ENCODE data around the gene DDX20. TPM values are rescaled to one million over a fixed set of nuclear protein-coding genes. Genes with fewer than 3 reads are reported as not detected.
"Not testable (repeated sequence)": the region's sequence is repeated elsewhere in the genome, so short reads cannot be mapped to it uniquely, and the experiment has no call there.

DDX20 gene
- polyA plus RNA-seq, 5 donors = 15.1 to 22.1 (median 18.7) TPM

DNA sequence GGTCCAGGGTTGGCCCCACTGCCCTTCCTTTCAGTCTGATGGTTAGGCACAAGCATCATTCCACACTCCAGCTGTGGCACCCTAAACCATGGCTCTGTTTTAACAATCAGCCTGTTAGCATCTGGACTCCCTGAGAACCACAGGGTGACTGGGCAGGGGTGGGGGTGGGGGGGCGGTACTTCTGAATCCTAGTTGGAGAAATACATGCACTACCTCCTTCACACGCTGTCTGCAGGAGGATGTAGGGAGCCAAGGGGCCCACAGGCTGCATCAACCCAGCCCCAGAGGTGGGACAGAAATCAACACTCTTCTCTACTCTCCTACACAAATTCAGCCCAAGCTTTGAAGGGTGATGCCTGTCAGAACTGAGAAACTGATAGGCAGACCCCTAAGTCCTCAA, 23.8 kb downstream of the DDX20 start:
- DNase-seq = no peak

DNA sequence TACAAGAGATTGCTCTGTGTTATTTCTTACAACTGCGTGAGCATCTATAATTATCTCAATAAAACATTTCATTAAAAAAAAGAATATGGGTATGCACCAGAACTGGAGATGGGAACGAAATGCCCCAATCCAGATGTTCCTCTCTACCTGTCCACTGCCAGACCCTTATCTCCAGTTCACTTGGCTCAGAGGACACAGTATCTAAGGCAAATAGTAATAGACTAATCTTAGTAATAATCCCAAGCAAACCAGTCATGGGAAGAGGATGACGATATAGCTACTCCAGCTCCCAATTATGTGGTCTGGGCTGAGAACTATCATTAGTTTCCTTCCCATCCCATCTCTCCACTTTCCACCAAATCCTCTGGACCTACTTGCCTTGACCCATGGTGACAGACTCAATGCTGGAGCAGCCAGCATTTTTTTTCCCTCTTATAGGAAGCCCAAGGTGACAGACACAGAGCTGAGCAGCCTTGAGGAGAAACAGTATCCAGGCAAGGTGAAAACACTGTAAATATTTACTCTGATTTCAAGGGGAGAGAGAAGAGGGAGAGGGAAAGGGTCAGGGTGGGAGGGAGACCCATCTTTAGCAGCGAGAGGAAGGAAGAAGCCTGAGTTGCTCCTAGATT, 28.7 kb downstream of the DDX20 start:
- DNase-seq = no peak

DNA sequence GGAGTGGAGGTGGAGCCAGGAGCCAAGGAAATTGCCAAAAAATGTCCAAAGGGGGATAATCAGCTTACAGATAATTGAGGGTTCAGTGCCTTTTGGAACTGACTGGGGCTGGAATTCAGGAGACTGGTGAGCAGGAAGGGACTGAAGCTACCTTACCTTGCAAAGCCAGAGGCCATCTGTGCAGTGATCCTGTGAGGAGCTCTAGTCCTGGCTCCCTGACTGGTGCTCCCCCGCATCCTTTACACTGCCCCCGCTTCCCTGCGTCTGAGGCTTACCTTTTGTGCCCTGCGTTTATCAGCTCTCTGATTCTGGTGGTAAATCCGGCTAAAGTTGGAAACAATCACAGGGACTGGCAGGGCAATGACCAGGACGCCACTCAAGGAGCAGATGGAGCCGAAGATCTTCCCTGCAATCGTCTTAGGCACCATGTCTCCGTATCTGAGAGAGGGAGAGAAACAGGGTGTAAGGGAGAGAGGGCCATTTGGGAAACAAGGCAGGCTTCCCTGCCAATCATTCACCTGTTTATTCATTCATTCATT, 31.0 kb downstream of the DDX20 start:
- DNase-seq = no peak

DNA sequence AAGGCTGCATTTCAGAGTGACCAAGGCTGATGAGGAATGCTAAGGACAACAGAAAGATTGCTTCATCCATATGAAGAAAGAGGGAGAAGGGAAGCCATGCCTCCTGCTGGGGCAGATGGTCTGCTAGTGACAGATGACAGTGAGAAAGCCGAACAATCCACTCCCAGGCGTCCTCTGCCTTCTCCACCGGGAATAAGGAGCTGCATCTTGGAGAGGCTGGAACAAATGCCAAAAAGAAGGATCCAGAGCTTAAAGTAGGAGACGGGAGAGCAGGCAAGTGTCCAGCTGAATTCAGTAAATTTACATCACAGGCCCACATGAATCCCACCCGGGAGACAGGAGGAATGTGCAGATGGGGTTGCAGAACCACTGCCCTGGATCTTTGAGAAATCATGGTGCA, 33.4 kb downstream of the DDX20 start:
- DNase-seq = no peak

DNA sequence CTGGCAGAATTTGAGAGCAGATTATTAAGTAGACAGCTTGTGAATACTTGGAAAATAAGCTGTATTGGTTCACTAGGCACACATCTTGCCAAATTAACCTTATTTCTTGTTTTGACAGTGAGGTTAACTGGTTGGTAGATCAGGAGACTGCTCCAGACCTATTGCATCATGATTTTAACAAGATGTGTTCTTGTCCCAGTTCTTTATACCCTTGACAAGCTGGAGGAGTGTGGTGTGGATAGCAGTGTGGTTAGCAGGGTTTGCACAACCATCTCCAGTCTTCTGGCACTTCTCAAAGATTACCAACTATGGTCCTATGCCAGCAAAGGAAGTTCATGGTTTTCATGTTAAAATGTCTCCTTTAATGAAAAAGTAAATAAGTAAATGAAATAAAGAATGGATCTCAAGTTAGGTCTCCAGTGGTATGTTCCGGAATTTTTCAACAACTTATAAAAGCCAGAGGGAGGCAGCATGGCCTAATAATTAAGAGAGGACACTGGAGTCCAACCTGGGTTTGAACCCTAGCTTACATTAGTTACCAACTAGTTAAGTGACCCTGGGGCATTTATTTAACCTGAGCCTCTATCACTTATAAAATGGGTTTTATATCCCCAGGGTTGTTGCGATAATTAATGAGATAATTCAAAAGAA, 34.1 kb downstream of the DDX20 start:
- DNase-seq = no peak

DNA sequence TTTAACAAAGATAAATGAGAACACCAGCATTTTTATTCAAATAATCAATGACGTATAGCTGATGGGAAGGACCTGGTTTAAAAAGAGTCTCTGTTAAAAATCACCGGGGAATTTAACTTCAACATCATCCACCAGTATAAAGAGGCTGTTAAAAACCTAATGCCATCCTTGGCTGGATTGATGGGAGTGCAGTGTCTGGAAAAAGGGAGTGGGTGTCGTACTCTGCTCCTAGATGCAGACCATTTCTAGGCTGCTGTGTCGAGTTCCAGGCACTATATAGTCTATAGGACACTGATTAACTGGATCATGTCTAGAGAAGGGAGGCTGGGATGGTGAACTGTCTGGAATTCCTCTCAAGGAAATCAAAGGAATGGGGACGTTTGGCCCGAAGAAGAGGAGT, 36.1 kb downstream of the DDX20 start:
- no peak for DNase-seq

DNA sequence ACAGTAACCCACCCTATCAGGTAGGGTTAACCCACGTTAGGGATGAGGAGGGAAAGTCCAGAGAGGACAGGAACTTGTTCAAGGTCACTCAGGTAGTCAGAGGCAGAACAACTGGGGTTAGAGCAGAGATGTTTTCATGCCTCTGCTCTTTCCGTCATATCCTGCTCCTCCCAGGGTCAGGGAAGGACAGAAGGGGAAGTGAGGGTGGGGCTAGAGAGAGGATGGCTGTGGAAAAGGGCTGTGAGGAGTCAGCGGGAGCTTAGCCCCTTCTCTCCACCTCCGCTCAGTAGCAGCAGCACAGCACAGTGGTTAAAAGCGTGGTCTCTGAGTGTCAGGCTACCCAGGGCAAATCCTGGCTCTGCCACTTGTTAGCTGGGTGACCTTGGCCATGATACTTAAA, 36.5 kb downstream of the DDX20 start:
- no peak for DNase-seq

DNA sequence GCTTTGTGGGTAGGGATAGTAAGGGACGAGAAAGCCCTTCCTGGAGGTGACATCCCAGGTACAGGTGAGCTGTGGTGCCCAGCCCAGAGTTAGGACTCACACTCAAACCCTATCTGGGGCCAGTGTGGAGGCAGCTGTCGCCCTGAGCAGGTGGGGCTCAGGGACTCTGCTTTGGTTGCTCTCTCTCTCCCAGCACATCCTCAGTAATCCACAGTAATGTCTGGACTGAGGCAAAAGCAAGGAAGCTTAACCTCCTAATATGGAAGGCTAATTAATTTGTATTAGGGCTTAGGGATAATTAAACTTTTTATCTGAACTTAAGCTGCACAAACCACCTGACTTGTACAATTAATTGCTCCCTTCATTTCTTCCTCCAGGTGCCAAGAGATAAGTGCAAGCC, 38.2 kb downstream of the DDX20 start:
- no peak for DNase-seq

DNA sequence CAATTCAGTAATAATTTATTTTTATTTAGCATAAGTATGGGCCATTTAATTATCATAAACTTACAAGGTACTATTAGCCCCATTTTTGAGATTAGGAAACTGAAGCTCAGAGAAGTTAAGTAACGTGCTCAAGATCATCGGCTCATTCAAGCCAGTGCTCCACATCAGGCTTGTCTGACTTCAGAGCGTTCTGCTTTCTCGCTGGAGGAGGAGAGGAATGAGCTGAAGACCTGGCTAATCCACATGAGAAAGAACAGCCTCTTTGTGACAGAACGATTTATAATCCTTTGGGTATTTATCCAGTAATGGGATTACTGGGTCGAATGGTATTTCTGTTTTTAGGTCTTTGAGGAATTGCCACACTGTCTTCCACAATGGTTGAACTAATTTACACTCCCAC, 39.7 kb downstream of the DDX20 start:
- DNase-seq = no peak

DNA sequence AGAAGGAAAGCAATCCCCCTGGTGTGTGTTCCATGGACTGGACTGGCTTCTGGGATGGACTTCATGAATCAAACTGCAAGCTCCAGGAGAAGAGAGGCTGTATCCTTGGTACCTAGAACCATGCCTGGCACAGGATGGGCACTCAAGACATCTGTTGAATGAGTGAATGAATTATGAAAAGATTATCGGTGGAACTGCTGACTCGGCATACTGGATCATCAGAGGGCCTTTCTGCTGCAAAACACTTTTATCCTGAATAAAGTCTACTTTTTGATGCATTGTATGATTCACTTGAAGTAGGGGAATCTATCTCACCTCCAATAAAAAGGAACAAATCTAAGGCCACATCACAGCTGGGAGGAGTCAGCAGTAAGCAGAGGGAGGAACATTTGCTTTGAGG, 42.9 kb downstream of the DDX20 start:
- DNase-seq = no peak

DNA sequence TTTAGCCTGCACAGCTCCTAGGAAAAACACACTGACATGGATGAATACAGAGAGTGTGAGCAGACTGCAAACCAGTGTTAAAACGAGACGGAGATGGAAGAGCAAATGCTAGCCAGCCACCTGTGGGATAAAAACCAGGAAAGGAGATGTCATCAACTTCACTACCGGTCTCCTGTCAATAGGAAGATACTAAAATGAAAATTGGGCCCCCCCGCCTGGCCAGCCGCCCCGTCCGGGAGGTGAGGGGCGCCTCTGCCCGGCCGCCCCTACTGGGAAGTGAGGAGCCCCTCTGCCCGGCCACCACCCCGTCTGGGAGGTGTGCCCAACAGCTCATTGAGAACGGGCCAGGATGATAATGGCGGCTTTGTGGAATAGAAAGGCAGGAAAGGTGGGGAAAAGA, 44.0 kb downstream of the DDX20 start:
- DNase-seq = not testable (repeated sequence)

DNA sequence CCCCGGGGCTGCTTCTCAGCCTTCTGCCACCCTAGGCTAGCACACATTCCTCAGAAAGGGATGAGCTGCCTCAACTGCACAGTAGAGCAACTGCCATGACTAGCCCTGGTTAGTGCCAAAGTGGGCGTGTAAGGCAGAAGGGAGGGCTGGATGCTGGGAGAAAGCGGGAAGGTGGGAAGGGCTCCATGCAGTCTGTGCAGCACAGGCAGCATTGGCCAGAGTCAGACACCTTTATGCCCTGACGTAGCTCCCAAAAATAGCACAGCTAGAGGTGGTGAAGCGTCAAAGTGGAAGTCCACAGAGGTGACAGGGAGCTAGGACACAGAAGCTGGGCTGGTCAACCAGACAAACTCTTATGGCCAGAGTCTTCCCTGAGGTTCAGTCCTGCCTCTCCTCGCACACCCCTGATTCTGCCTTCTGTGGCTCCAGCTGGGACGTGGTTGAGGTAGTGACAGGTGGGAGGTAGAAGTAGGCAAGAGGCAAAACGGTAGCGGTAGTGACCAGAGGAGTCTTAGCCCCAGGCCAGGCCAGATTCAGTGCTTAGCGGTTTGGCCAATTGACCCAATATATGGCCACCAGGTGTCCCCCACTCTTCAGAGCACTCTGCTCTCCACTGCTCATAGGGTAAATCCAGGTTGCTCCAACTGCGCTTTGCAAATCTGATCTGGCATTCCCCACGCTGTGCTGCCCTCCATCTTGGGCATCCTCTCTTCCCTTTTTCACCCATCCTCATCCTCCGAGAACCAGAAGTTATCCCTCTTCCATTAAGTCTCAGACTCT, 45.6 kb downstream of the DDX20 start:
- DNase-seq = no peak

DNA sequence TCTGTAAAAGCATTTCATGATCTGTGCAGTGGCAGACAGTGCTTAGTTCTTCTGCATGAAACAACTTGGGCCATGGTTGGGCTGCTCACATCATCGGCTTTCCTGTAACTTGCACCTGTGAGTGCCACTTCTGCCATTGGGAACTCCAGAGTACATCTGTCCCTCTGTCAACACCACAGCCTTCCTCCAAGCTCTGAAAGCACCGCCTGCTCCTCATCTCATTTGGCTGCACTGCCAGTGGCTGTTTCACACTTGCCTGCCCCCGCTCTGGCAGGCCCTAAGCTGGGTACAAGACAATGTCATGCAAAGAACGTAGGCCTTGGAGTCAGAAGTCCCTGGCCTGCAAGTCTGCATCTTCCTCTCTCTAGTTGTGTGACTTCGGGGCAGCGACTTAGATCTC, 46.4 kb downstream of the DDX20 start:
- DNase-seq = no peak

DNA sequence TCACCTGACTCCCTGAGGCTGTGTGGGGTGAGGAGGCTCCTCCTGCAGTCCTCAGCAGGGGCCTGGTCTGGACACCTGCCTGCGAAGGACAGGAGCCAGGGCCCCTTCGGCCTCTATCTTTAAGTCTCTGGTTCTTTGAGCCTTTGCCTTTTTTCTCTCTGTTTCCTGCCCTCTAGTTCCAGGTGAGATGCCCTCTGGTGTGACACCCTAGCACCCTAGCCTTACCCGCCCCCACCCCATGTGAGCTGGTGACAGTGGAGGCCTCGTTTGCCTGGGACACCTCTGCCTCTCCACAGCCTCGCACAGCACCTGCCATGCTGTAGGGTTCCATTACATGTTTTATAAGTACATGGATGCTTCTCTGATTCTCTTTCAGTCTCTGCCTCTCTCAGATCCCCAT, 47.3 kb downstream of the DDX20 start:
- DNase-seq = no peak

DNA sequence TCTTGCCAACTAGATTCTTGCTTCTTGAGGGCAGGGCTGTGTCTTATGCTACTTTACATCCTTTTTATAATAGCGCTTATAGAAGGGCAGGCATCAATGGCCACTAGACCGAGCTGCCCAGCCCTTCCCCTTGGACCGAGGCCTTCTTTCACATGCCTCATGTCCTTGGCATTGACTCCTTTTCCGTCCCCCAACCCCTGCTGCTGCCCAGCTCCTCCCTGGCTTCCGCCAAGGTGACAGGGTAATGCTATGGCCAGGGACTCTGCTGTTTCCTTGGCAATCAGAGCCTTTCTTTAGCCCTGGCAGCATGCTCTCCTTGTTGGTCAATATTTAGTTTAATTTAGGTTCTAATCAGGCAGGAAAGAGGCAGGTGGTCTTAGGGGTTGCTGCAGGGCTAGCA, 48.2 kb downstream of the DDX20 start:
- no peak for DNase-seq

DNA sequence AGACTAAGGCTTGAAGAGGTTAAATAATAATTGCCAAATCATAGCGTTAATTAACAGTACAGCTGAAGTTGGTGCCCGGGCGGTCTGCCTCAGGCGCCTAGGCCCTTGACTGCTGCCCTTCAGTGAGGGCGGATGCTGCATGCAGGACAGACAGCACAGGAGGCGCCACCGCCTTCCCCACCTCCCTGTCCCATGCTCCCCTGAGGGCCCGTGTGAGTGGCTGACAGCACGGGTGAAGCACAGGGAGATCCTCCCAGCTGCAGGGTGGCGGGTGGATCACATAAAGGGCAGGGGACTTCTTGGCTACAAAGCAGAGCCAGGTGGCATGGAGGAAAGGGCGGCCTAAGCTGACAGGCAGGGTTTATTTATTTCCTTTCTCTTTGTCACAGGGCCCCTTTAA, 49.1 kb downstream of the DDX20 start:
- no peak for DNase-seq

DNA sequence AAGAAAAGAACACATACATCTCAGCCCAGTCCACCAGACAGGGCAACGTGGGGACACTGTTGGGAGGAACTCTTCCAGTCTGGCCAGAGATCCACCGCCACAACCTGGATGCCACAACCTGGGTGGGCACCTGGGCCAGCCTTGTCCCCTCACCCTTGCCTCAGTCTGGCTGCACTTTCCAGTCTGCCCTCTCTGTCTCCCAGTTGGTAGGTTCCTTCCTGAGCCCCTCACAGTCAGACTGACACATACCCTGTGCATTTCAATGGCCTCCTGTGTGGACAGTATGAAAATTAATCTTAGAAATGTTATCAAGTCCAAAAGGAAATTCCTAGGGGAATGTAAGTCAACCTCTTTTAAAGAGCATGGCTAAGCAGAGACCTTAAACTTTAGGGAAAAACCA, 49.5 kb downstream of the DDX20 start:
- DNase-seq = no peak

DNA sequence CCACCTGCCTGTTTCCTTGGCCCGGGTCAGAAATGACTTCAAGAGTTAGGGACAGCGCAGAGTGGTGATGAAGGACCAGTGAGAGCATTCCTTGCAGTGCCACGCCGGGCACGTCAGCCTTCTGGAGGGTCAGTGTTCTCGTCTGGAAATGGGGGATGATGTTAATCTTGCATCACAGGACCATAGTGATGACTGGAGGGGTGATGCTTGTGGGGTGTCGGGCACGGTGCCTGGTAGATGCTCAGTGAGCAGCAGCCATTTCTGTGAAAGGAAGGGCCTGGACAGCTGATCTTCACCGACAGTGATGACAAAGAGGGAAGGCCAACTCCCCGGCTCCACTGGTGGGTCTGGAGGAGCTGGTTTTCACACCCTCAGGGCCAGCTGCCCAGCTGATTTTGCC, 56.2 kb downstream of the DDX20 start:
- DNase-seq = no peak

DNA sequence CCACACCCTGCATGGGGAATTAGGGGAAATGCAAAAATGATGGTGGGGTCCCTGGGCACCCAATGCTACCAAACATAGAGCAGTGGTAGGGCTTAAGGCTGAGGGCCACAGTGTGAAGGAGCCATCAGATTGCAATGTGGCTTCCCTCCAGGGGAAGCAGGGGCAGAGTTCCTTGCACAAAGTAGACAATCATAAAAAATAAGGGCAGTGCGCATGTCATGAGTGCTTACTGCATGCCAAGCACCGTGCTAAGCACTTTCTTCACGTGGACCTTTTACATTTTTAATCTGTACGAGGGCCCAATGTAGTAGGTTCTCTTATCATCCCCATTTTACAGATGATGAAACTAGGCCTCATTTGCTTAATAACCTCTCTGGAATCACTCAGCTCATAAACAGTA, 56.6 kb downstream of the DDX20 start:
- no peak for DNase-seq

DNA sequence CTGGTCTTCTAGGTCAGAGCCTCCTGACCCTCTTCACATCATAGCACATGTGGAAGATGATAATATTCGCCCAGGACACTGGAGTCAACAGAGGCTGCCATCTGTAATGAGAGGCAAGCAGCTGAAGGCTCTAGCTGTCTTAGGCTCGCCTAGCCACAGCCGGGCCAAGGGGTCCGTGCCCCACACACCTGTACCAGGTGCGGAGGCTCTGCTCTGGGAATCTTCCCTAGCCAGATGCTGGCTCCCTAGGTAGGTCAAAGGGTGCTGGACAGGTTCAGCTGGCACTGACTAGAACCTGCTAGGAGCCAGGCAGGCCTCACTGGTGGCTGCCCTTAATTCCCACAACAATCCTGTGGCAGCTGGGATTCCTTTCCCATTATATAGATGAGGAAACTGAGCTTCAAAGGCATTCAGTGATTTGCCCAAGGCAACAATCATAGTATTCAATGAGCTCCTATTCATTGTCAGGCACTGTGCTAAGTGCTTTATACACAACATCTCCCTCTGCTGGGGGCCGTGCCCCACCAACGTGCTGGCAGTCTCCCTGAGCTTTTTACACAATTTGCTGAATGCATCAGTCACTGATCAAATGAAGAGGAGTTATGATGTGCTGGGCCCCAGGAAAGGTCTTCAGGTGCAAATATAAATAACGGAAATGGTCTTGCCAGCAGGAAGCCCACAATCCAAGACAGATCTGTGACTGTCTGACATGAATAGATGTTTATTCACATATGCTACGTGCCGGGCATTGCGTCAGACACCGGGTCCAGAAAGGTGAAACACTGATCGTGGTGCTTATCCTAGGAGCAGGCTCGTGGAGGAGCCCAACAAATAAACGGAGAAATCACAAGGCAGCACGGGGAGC, 58.0 kb downstream of the DDX20 start:
- no peak for DNase-seq

DNA sequence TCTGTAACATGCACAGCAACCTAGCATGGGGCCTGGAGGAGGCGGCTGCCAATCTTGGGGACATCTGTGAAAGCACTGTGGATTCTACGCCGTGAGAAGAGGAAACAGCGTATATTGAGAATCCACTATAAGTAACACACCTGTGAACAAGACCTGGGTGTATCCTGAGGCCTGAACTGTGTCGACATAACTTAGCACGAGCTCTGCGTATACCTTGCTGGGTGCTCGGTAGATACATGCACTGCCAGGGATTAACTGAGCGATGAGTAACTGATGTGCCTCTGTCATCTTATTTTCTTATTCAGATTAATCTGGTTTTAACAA, 58.6 kb downstream of the DDX20 start:
- no peak for DNase-seq

DNA sequence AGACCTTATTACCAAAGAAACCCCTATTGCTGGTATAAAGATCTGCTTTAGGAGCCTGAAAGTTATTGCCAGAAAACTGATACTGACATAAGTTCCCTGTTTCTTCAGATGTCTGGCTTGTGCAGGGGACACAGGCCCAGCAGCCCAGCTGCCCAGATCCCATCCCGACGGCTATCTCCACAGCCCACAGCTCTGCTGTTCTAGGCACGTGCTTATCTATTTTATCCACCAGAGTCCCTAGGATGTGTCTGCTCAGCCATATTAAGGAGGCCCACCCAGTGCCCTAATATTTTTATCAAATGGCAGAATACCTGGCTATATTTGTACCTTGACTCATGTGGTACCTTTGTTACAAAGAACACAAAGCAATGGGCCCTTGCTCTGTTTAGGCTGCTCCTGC, 58.9 kb downstream of the DDX20 start:
- no peak for DNase-seq
